NCI-H2171 (cell line): ENCODE data around the gene ZBED4.

ENCODE experiments used
- DNase-seq: peaks from one replicate; lab custom pipeline; 2025; lab: John Stamatoyannopoulos, UW

Gene ZBED4

DNA sequence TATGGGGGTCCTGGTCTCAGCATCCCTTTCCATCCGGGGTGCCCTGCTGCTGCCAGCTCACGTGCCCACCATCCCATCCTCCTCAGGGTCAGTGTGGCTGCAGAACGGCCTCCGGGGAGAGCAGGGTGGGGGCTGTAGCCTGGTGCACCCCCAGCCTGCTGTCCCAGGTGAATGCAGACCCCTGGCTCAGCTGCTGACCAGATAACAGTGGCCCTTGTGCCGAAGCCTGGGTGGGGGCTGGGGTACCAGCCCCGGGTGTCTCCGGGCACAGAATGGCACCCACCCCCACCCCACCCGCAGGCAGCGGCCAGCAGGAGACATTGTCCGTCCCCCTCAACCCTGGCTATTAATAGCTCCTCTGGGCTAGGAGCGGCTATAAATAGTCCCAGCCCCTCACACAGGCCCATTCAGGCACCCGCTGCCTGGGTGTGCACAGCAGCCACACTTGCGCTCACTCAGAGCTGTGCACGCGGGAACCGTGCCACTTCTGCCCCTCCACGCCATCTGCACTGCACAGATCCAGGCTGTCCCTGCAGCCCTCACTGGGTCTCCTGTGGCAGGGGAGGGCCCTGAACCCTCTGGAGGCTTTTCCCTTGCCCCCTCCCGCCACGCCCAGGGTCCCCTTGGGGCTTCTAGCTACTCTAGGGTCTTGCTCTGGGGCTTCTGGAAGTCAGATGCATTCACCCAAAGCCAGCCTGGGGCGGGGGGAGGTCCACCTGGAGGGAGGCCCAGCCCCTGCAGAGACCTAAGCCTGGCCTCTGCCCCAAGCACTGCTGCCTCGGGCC lies 83.5 kb downstream of the ZBED4 start:
- DNase-seq: no peak

DNA sequence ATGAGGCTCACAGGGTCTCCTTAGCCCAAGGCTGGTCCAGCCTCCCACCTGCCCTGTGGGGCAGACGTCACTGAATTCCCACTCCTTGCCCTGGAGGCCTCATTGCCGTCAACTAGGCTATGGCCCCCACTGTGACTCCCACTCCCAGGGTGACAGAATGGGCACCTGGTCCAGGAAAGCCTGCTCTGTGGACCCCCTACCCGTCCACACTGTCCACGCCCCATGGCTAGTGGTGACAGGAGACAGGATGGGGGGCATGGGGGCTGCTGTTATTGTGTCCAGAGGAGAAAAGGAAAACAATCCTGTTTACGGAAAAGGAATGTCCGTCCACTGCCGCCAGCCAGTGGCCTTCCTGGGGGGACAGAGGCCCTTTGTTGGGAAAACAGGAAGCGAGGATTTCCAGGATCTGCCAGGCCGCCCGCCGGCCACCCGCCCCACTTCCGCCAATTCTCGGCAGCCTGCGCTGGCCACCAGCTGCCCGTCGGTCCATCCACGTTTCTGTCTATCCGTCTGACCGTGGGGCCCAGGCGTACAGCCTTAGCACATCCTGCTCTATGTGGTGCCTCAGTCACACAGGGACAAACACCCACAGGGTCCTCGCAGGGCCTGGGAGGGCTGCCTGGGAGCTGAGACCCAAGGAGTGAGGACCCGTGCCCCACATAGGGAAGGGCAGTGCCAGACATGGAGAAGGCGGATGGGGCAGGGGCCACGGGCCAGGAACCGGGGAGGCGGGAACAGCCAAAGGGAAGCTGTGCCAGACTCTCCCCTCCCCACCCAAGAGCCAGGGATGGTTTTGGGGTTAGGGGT lies 84.3 kb downstream of the ZBED4 start:
- DNase-seq: no peak

DNA sequence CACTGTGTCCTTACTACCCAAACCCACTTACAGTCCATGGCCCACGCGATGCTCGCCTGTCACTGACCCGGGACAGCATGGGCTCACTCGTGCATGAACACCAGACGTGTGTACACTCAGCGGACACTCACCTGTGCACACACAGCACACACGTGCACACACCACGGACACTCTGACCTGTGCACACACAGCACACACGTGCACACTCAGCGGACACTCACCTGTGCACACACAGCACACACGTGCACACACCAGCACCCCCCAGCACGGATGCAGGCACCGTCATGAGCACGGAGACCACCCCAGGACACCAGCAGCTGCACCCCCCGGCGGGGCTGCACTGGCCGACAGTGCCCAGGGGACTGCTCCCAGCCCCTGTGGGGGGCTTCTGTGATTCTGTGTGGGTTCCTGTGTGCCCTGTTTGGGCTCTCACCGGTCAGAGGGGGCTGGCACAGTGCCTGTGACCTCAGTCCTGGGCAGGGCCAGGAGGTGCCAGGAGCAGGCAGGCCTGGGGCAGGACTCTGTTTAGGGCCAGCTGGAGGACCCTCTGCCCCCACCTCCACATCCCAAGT lies 85.0 kb downstream of the ZBED4 start:
- no peak for DNase-seq
